H9 (cell line): ENCODE results near the gene FRY. TPM values are rescaled to one million over a fixed set of nuclear protein-coding genes. Genes with fewer than 3 reads are reported as not detected.

ENCODE experiments used
- DNase-seq: peaks from one replicate; pipeline ENCODE4 v3.0.0-alpha.2; 2017
- H2AFZ ChIP-seq: one replicate; pipeline ENCODE4 v1.6.1; 2013; ENCODE audit warnings: mild to moderate bottlenecking, low read length, control low read depth, moderate library complexity
- H2AK5ac ChIP-seq: 2 replicates; pipeline ENCODE4 v1.6.1; 2013; ENCODE audit warnings: low read length, control low read depth, mixed read lengths; ENCODE audit not compliant: insufficient read length
- H2BK120ac ChIP-seq: one replicate; pipeline ENCODE4 v1.6.1; 2013; ENCODE audit warnings: low read depth, mild to moderate bottlenecking, low read length, control low read depth, inconsistent platforms; ENCODE audit not compliant: poor library complexity, severe bottlenecking
- H2BK12ac ChIP-seq: 2 replicates; pipeline ENCODE4 v1.6.1; 2013; ENCODE audit warnings: low read length, control low read depth, mixed read lengths, low read depth; ENCODE audit not compliant: insufficient read length
- H2BK15ac ChIP-seq: 2 replicates; pipeline ENCODE4 v1.6.1; 2013; ENCODE audit warnings: low read depth, low read length, control low read depth
- H2BK20ac ChIP-seq: one replicate; pipeline ENCODE4 v1.6.1; 2013; ENCODE audit warnings: low read depth, mild to moderate bottlenecking, low read length, control low read depth, inconsistent platforms; ENCODE audit not compliant: poor library complexity, severe bottlenecking
- H2BK5ac ChIP-seq: 2 replicates; pipeline ENCODE4 v1.6.1; 2013; ENCODE audit warnings: low read length, control low read depth, mixed read lengths; ENCODE audit not compliant: insufficient read length
- H3K14ac ChIP-seq: 2 replicates; pipeline ENCODE4 v1.6.1; 2013; ENCODE audit warnings: low read length, control low read depth; ENCODE audit not compliant: insufficient read depth
- H3K18ac ChIP-seq: 2 replicates; pipeline ENCODE4 v1.6.1; 2013; ENCODE audit warnings: low read depth, mild to moderate bottlenecking, mixed read lengths, low read length, control low read depth; ENCODE audit not compliant: insufficient read length
- H3K23ac ChIP-seq: 2 replicates; pipeline ENCODE4 v1.6.1; 2013; ENCODE audit warnings: low read length, control low read depth, mixed read lengths, low read depth; ENCODE audit not compliant: insufficient read length
- H3K23me2 ChIP-seq: 2 replicates; pipeline ENCODE4 v1.6.1; 2013; ENCODE audit warnings: low read depth, mild to moderate bottlenecking, mixed read lengths, low read length, control low read depth; ENCODE audit not compliant: insufficient read length, poor library complexity, severe bottlenecking
- H3K27ac ChIP-seq: 2 replicates; pipeline ENCODE4 v1.5.1; 2013; ENCODE audit warnings: low read length, control low read depth, mixed read lengths, low read depth; ENCODE audit not compliant: insufficient read length
- H3K27me3 ChIP-seq: 2 replicates; pipeline ENCODE4 v1.6.1; 2013; ENCODE audit warnings: low read length, control low read depth, inconsistent platforms; ENCODE audit not compliant: insufficient read depth
- H3K4ac ChIP-seq: 2 replicates; pipeline ENCODE4 v1.6.1; 2013; ENCODE audit warnings: low read depth, mild to moderate bottlenecking, control low read depth, inconsistent platforms, low read length, moderate library complexity
- H3K4me1 ChIP-seq: 2 replicates; pipeline ENCODE4 v1.6.1; 2013; ENCODE audit warnings: low read length, control low read depth, inconsistent platforms; ENCODE audit not compliant: insufficient read depth
- H3K4me2 ChIP-seq: 2 replicates; pipeline ENCODE4 v1.6.1; 2013; ENCODE audit warnings: low read length, control low read depth, mixed read lengths; ENCODE audit not compliant: insufficient read length, insufficient read depth
- H3K56ac ChIP-seq: 2 replicates; pipeline ENCODE4 v1.6.1; 2013; ENCODE audit warnings: low read depth, mild to moderate bottlenecking, mixed read lengths, low read length, control low read depth; ENCODE audit not compliant: insufficient read length
- H3K79me1 ChIP-seq: 2 replicates; pipeline ENCODE4 v1.6.1; 2013; ENCODE audit warnings: low read depth, mild to moderate bottlenecking, moderate library complexity, low read length, control low read depth, inconsistent platforms; ENCODE audit not compliant: insufficient read depth, poor library complexity, severe bottlenecking
- H3K79me2 ChIP-seq: 2 replicates; pipeline ENCODE4 v1.6.1; 2013; ENCODE audit warnings: low read length, control low read depth, inconsistent platforms; ENCODE audit not compliant: insufficient read depth
- H3K9ac ChIP-seq: 2 replicates; pipeline ENCODE4 v1.6.1; 2013; ENCODE audit warnings: low read length, control low read depth, mixed read lengths; ENCODE audit not compliant: insufficient read length; ENCODE audit errors: extremely low read depth
- H3K9me3 ChIP-seq: one replicate; pipeline ENCODE4 v1.6.1; 2013; ENCODE audit warnings: low read depth, low read length, inconsistent platforms; ENCODE audit not compliant: control insufficient read depth
- H3T11ph ChIP-seq: one replicate; pipeline ENCODE4 v1.6.1; 2013; ENCODE audit warnings: mild to moderate bottlenecking, low read length, control low read depth, inconsistent platforms
- H4K20me1 ChIP-seq: one replicate; pipeline ENCODE4 v1.6.1; 2013; ENCODE audit not compliant: control insufficient read depth, insufficient read length, insufficient read depth
- H4K5ac ChIP-seq: 2 replicates; pipeline ENCODE4 v1.6.1; 2013; ENCODE audit warnings: low read depth, mild to moderate bottlenecking, mixed read lengths, low read length, control low read depth; ENCODE audit not compliant: insufficient read length
- H4K8ac ChIP-seq: replicated peaks from 2 replicates; pipeline ENCODE4 v1.6.1; 2013; ENCODE audit warnings: low read length, control low read depth, mixed read lengths, low read depth; ENCODE audit not compliant: insufficient read length
- H4K91ac ChIP-seq: 2 replicates; pipeline ENCODE4 v1.6.1; 2013; ENCODE audit warnings: low read depth, mild to moderate bottlenecking, moderate library complexity, mixed read lengths, low read length, control low read depth; ENCODE audit not compliant: insufficient read length
- H3K27ac Mint-ChIP-seq, 3 experiments: 2 replicates in 2 of 3; 3 replicates in 1 of 3; pipeline ENCODE4 v1.8.0; 2020 to 2021; ENCODE audit warnings: mixed read lengths in 3 of 3, mild to moderate bottlenecking in 1 of 3, moderate library complexity in 1 of 3
- H3K27me3 Mint-ChIP-seq: 2 replicates; pipeline ENCODE4 v1.8.0; 2021; ENCODE audit warnings: low read depth, mild to moderate bottlenecking, moderate library complexity, mixed read lengths
- H3K36me3 Mint-ChIP-seq, 3 experiments: 2 replicates in 2 of 3; 3 replicates in 1 of 3; pipeline ENCODE4 v1.8.0; 2020 to 2021; ENCODE audit warnings: low read depth in 3 of 3, mixed read lengths in 3 of 3; ENCODE audit not compliant: insufficient read depth in 1 of 3
- H3K4me1 Mint-ChIP-seq, 2 experiments: 2 replicates each; pipeline ENCODE4 v1.8.0; 2020; ENCODE audit warnings: mixed read lengths in 2 of 2
- H3K4me3 Mint-ChIP-seq, 2 experiments: 2 replicates in 1 of 2; 3 replicates in 1 of 2; pipeline ENCODE4 v1.8.0; 2020 to 2021; ENCODE audit warnings: mild to moderate bottlenecking in 2 of 2, mixed read lengths in 2 of 2, moderate library complexity in 1 of 2
- H3K9me3 Mint-ChIP-seq, 2 experiments: 2 replicates in 1 of 2; 3 replicates in 1 of 2; pipeline ENCODE4 v1.8.0; 2020; ENCODE audit warnings: mild to moderate bottlenecking in 2 of 2, mixed read lengths in 2 of 2, moderate library complexity in 1 of 2
- CTCF ChIP-seq: fragments of 200-600 bp; sonication (generic); conservative IDR thresholded peaks from 3 replicates; pipeline ENCODE4 v1.8.0; 2021; ENCODE audit warnings: antibody characterized with exemption, mild to moderate bottlenecking
- WGBS: extraction: QIAGEN DNeasy Blood & Tissue Kit; methylation state at CpG from one replicate; pipeline ENCODE4 v1.1.7; 2013; ENCODE audit warnings: missing lambda C conversion rate, low lambda C conversion rate, mixed read lengths; ENCODE audit not compliant: insufficient read length; ENCODE audit errors: extremely low coverage; 5-methylcytosine and 5-hydroxymethylcytosine counted together
- total RNA-seq: library from RNA; stranded (reverse); gene quantifications from 2 replicates; pipeline ENCODE4 v1.2.1, GENCODE V29; 2021

FRY gene
- total RNA-seq, 1 experiment from 2014 or later: 5.2 TPM

GRCh38 chr13:32300920-32301319 is 269.3 kb downstream of the FRY start:
- no peak for TF ChIP-seq CTCF
- no CpG with 5 or more reads among the region's 1 CpG for WGBS
- Histone ChIP-seq H4K91ac (no peak overlapping the region), H3K9ac (no peak overlapping the region), H3K14ac (no peak overlapping the region), H3K4me2 (no peak overlapping the region), H4K8ac (no peak overlapping the region), H2BK5ac (no peak overlapping the region), H3K27me3 (no peaks in the 10 kb centered on the region), H3K56ac (no peak overlapping the region), H3K27ac (no peak overlapping the region), H3K9me3 (no peaks in the 10 kb centered on the region), H2BK20ac (no peak overlapping the region), H4K5ac (no peak overlapping the region), H3K4ac (no peak overlapping the region), H3K23ac (no peak overlapping the region), H2BK15ac (no peak overlapping the region), H3K4me1 (no peaks in the 10 kb centered on the region), H2BK12ac (no peak overlapping the region), H2AFZ (no peak overlapping the region), H3K23me2 (no peaks in the 10 kb centered on the region), H4K20me1 (no peaks in the 10 kb centered on the region), H3K79me1 (no peaks in the 10 kb centered on the region), H3T11ph (no peak overlapping the region), H2BK120ac (no peak overlapping the region), H2AK5ac (no peak overlapping the region), H3K79me2 (no peaks in the 10 kb centered on the region), H3K18ac (no peak overlapping the region)
- H3K27ac Mint-ChIP-seq: no peak overlapping the region
- no peaks in the 10 kb centered on the region for H3K4me1 Mint-ChIP-seq
- no peak overlapping the region for H3K4me3 Mint-ChIP-seq
- no peaks in the 10 kb centered on the region for H3K9me3 Mint-ChIP-seq
- H3K27me3 Mint-ChIP-seq: no peaks in the 10 kb centered on the region; the same call in 1 of the 2 replicates
- no peaks in the 10 kb centered on the region for H3K36me3 Mint-ChIP-seq
- no peak for DNase-seq
